ENCODE results near the gene UQCRC1. TPM values are rescaled to one million over a fixed set of nuclear protein-coding genes. Genes with fewer than 3 reads are reported as not detected.

UQCRC1 gene
- total RNA-seq, 4 donors from 2014 or later, result 143 to 196 (median 186) TPM

DNA sequence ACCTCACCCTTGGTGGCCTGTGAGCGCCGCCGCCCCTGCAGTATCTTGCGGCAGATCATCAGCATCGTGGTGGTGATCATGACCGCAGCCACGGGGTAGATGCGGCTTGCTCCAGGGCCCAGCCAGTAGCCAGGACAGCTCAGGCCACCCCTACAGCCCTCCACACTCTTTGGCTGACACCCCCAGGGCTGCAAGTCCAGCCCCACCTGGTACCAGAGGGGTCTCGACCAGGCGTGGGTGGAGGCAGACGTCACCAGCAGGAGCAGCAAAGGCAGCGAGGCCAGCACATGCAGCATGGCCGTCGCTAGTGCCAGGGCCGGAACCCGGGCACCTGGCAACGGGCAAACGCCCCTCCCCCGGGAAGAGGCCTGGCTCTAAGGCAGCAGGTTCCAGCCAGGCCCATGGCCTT, 12.0 kb upstream of the UQCRC1 start, which contains the start of gene TMEM89:
Gene TMEM89 (minus strand): TSS at position 309 of the 409 bp plus-strand sequence. CDS start 13 bp downstream, at position 296.
- H3K9me3 ChIP-seq, result peaks cover 0 to 21% (median 0%) of the 10 kb centered on the region in 4 donors
- H3K4me3 ChIP-seq, result no peak within 1 kb of the TSS
- no peak for DNase-seq (ENCODE audit: low spot score in 2 of 2)
- no peak within 1 kb of the TSS for H3K27ac ChIP-seq
- H3K27me3 ChIP-seq, result no peaks in the 10 kb centered on the region
- WGBS, 2 donors, result 90 to 93% methylated on average over 4 to 11 of the region's 19 CpGs
- TF ChIP-seq, protein P1, sequence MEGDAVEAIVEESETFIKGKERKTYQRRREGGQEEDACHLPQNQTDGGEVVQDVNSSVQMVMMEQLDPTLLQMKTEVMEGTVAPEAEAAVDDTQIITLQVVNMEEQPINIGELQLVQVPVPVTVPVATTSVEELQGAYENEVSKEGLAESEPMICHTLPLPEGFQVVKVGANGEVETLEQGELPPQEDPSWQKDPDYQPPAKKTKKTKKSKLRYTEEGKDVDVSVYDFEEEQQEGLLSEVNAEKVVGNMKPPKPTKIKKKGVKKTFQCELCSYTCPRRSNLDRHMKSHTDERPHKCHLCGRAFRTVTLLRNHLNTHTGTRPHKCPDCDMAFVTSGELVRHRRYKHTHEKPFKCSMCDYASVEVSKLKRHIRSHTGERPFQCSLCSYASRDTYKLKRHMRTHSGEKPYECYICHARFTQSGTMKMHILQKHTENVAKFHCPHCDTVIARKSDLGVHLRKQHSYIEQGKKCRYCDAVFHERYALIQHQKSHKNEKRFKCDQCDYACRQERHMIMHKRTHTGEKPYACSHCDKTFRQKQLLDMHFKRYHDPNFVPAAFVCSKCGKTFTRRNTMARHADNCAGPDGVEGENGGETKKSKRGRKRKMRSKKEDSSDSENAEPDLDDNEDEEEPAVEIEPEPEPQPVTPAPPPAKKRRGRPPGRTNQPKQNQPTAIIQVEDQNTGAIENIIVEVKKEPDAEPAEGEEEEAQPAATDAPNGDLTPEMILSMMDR (IDR thresholded peaks at IDR 0.05), result no peak
- TF ChIP-seq POLR2A (IDR thresholded peaks at IDR 0.05), result no peak
- TF ChIP-seq EP300 (IDR thresholded peaks at IDR 0.05), result no peak
- H3K36me3 ChIP-seq, result peaks cover 0 to 22% (median 0%) of the 10 kb centered on the region in 3 donors
- H3K4me1 ChIP-seq, result no peaks in the 10 kb centered on the region

DNA sequence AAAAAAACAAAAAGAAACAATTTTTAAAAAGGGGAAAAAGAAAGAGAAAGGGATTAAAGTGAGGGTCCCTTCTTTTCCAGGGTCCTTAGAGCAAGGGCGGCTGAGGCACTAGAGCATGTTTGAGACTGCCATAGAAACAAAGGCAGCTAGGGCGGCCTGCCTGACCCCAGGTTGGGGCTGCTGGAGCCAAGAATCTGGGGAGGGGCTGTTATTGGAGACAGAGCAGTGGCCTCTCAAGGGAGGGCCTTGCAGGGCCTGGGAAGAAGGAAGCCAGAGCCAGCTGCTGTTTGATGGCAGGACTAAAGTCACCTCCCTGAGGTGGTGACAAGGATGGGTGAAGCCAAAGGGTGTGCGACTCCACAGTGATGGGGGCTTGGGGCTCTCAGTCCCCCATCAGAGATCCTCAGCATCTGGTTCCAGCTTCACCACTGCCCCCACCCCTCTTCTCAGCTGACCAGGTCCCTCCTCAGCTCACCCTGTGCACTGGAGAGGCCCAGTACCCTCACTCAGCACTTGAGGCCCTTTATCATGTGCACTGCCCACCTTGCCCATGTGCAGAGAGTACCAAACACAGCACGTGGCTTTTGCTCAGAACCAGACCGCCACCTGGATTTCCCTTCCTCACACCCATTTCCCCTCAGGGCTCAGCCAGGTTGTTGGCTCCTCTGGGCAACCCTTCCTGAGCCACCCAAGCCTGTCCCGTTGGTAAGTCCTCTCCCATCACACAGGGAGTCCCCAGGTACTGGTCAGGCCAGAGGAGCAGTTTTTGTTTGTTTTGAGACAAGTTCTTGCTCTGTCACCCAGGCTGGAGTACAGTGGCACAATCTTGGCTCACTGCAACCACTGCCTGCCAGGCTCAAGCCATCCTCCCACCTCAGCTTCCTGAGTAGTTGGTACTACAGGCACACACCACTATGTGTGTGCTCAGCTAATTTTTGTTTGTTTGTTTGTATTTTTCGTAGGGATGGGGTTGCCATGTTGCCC, 10.4 kb upstream of the UQCRC1 start:
- H3K27ac ChIP-seq, result no peak overlapping the region
- no peaks in the 10 kb centered on the region for H3K4me1 ChIP-seq
- H3K4me3 ChIP-seq, result no peak overlapping the region
- TF ChIP-seq, protein P1 (IDR thresholded peaks at IDR 0.05), result no peak
- TF ChIP-seq EP300 (IDR thresholded peaks at IDR 0.05) (no peak), POLR2A (IDR thresholded peaks at IDR 0.05) (no peak)
- H3K27me3 ChIP-seq, result no peaks in the 10 kb centered on the region
- peaks cover 0 to 21% (median 0%) of the 10 kb centered on the region in 4 donors for H3K9me3 ChIP-seq
- no peak for DNase-seq (ENCODE audit: low spot score in 2 of 2)
- WGBS, 2 donors, result 80 to 83% methylated on average over 7 of the region's 7 CpGs
- peaks cover 0 to 6% (median 0%) of the 10 kb centered on the region in 3 donors for H3K36me3 ChIP-seq

DNA sequence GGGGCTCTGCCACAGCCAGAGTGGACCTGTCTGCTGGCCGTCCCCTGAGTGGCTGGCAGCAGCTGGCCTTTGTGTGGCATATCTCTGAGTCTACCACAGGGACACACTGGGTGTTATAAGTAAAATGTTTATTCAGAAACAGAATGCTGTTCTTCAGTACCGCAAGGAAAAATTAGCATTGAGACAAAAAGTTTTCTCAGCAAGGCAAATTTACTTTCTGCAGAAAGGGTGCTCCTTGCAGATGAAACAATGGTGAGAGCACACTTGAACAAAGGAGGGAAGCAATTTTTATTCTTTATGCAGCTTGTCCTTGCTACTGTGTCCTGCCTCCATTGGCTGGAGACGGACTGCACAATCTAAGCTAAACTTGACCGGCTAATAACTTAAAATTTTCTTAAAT, 8.1 kb upstream of the UQCRC1 start:
- Histone ChIP-seq H3K4me1 (no peaks in the 10 kb centered on the region), H3K27me3 (no peaks in the 10 kb centered on the region), H3K27ac (no peak overlapping the region), H3K36me3 (peaks cover 0 to under 1% (median 0%) of the 10 kb centered on the region in 3 donors), H3K9me3 (peaks cover 0 to 21% (median 0%) of the 10 kb centered on the region in 4 donors), H3K4me3 (no peak overlapping the region)
- TF ChIP-seq, protein P1 (IDR thresholded peaks at IDR 0.05), result no peak
- TF ChIP-seq POLR2A (IDR thresholded peaks at IDR 0.05) (no peak), EP300 (IDR thresholded peaks at IDR 0.05) (no peak)
- DNase-seq (ENCODE audit: low spot score in 2 of 2), result no peak
- WGBS, 2 donors, result 97 to 98% methylated on average over 4 of the region's 4 CpGs

DNA sequence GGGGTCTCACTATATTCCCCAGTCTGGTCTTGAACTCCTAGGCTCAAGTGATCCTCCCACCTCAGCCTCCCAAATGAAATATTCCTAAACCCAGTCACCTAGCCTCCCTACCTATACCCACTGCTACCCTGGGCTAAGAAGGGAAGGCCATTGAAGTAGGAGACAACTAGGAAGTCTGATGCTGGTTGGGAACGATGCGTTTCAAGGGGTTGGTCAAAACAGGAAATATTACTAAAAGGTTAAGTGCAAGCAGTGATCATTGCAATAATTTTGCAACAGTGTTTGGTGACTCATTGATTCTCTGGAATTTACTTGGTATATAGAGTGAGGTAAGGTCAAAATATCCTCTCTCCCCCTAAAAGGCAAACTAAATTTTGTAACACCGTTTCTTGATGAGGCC, 4.6 kb upstream of the UQCRC1 start:
- no peaks in the 10 kb centered on the region for H3K36me3 ChIP-seq
- no peak for DNase-seq (ENCODE audit: low spot score in 2 of 2)
- peaks cover 0 to 6% (median 0%) of the 10 kb centered on the region in 4 donors for H3K4me1 ChIP-seq
- TF ChIP-seq, protein P1 (IDR thresholded peaks at IDR 0.05), result no peak
- TF ChIP-seq POLR2A (IDR thresholded peaks at IDR 0.05) (no peak), EP300 (IDR thresholded peaks at IDR 0.05) (no peak)
- H3K4me3 ChIP-seq, result no peak overlapping the region
- 55 to 66% methylated on average over 3 of the region's 3 CpGs for WGBS, 2 donors
- H3K9me3 ChIP-seq, result peaks cover 0 to 21% (median 0%) of the 10 kb centered on the region in 4 donors
- H3K27me3 ChIP-seq, result no peaks in the 10 kb centered on the region
- no peak overlapping the region for H3K27ac ChIP-seq

DNA sequence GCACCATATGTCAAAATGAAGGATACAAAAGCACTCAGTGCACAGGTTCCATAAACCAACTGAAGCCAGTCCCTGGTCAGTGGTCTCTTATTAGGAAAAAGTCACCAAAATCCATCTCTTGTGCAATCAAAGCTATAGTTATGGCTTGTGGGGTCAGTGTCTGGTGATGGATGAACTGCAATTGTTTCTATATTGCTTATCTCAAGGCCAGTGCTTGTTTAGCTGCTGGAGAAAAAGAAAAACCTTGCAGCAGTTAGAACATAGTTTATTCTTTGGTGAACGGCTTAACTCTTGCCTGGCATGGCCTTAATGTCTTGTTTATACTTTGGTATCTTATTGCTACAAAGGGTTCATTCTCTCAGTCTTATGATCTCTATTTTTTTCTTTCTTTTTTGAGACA, 2.9 kb upstream of the UQCRC1 start:
- peaks cover 0 to 7% (median 0%) of the 10 kb centered on the region in 4 donors for H3K9me3 ChIP-seq
- no peak for DNase-seq (ENCODE audit: low spot score in 2 of 2)
- no peak for TF ChIP-seq EP300 (IDR thresholded peaks at IDR 0.05)
- no peak for TF ChIP-seq POLR2A (IDR thresholded peaks at IDR 0.05)
- TF ChIP-seq, protein P1 (IDR thresholded peaks at IDR 0.05), result no peak
- H3K27me3 ChIP-seq, result no peaks in the 10 kb centered on the region
- H3K36me3 ChIP-seq, result no peaks in the 10 kb centered on the region
- peaks cover 0 to 22% (median 8%) of the 10 kb centered on the region in 4 donors for H3K4me1 ChIP-seq
- no peak overlapping the region for H3K4me3 ChIP-seq
- 41 to 50% methylated on average over 1 of the region's 1 CpG for WGBS, 2 donors
- H3K27ac ChIP-seq, result no peak overlapping the region

Measured in tibial nerve (tissue), 4 donors.